Psoas muscle (tissue), 8 donors: ENCODE results near the gene DIP2C. TPM values are rescaled to one million over a fixed set of nuclear protein-coding genes. Genes with fewer than 3 reads are reported as not detected.

ENCODE experiments used
- ATAC-seq, 4 donors: fragments of 200-7000 bp; cut with Tn5 transposase; one replicate each; pipeline ENCODE4 v1.9.1; 2020; ENCODE audit warnings: moderate library complexity in 3 of 4, mild to moderate bottlenecking in 2 of 4
- DNase-seq, 2 donors: peaks; one replicate each; pipeline ENCODE4 v3.0.0-alpha.2; 2020
- H3K27ac ChIP-seq: fragments of 200-600 bp; one replicate; pipeline ENCODE4 v1.8.0; 2022
- H3K27me3 ChIP-seq, 3 donors: fragments of 200-600 bp in 1 of 3; one replicate each; pipeline versions ENCODE4 v1.6.1 to v1.8.0; 2013 to 2022; ENCODE audit warnings: low read length in 2 of 3, mild to moderate bottlenecking in 2 of 3, moderate library complexity in 1 of 3; ENCODE audit not compliant: insufficient read depth in 3 of 3
- H3K36me3 ChIP-seq, 2 donors: fragments of 200-600 bp in 1 of 2; one replicate each; pipeline versions ENCODE4 v1.6.1 to v1.8.0; 2013 to 2022; ENCODE audit warnings: low read depth in 1 of 2, mild to moderate bottlenecking in 1 of 2, moderate library complexity in 1 of 2; ENCODE audit not compliant: insufficient read depth in 1 of 2
- H3K4me1 ChIP-seq: fragments of 200-600 bp; one replicate; pipeline ENCODE4 v1.8.0; 2022
- H3K4me3 ChIP-seq: fragments of 200-600 bp; one replicate; pipeline ENCODE4 v1.8.0; 2022; ENCODE audit warnings: mild to moderate bottlenecking
- H3K9me3 ChIP-seq: fragments of 200-600 bp; one replicate; pipeline ENCODE4 v1.8.0; 2022
- WGBS, 3 donors: extraction: QIAGEN DNeasy Blood & Tissue Kit; methylation state at CpG; one replicate each; pipeline versions ENCODE4 v1.1.6 to v1.1.7; 2013; 5-methylcytosine and 5-hydroxymethylcytosine counted together
- intact Hi-C, 2 donors: fragments of 100-400 bp; cut with DNase I; formaldehyde crosslinking; loops; one replicate each; pipeline versions ENCODE4 v1.11.0 to v1.14.2; 2022
- polyA plus RNA-seq, 3 donors: library from polyadenylated mRNA; stranded (reverse); fragments of 200-250 nt; gene quantifications; one replicate each; pipeline ENCODE4 v1.2.3, GENCODE V29; 2013
- total RNA-seq, 4 donors: library from RNA; stranded (reverse); fragmentation: NEBNext Ultra II Directional in 2 of 4; extraction: Animal tissue kit (Norgen Biotek cat#: 25700) in 2 of 4; gene quantifications; one replicate each; pipeline versions ENCODE4 v1.2.1 to v1.2.4, GENCODE V29; 2021 to 2023
- TF ChIP-seq, protein P1 (sequence below): fragments of 200-600 bp; IDR thresholded peaks from one replicate; pipeline ENCODE4 v1.8.0; 2022; ENCODE audit warnings: antibody characterized with exemption
- donor health status: healthy with polysubstance abuse.
- donor health status: DM: no; HTN: no; CAD: no; lungs with moderate emphysema.
- donor health status: Bipolar disorder and iron deficiency.
- donor health status: healthy.
- donor health status: DM: yes; HTN: yes; CAD: no.
- donor health status: DM: no; HTN: no; CAD: no.
- donor health status: DM: no; HTN: no; CAD: no.
- donor health status: DM: yes; HTN: yes; CAD: no.

DIP2C gene
- total and polyA plus RNA-seq, 7 donors, result 7.7 to 32.0 (median 25.0) TPM

DNA sequence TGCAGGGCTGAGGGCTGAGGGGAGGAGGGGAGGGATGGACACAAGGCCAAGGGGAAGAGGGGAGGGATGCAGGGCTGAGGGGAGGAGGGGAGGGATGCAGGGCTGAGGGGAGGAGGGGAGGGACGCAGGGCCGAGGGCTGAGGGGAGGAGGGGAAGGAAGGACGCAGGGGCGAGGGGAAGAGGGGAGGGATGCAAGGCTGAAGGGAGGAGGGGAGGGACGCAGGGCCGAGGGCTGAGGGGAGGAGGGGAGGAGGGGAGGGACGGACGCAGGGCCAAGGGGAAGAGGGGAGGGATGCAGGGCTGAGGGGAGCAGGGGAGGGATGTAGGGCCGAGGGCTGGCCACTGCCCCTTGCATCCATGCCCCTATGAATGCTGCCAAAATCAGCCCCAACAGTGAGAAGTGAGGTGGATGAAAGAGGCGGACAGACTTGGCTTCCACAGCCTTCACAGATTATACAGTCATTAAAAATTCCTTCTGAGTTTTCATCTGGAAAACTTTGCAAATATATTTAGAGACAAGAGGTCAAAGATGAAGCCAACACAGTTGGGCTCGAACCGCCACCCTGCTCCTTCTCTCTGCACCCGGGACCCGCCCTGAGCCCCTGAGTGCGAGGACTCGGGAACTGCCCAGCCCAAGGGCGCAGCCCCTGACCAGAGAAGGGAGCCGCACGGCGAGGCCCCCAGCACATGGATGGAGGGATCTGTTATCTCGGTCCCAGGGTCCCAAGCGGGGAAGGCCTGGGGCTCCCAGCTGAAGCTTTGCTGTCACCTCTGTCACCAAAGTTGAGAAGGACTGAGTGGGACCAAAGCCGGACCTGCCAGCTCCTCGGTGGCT, 65.8 kb downstream of the DIP2C start:
- DNase-seq (no peak), ATAC-seq (no peak)
- no peaks in the 10 kb centered on the region for H3K36me3 ChIP-seq
- no peak overlapping the region for H3K4me3 ChIP-seq
- H3K9me3 ChIP-seq, result no peaks in the 10 kb centered on the region
- H3K4me1 ChIP-seq, result peaks cover 51% of the 10 kb centered on the region
- H3K27me3 ChIP-seq, result no peaks in the 10 kb centered on the region
- H3K27ac ChIP-seq, result peak overlapping the region; percentile 94
- intact Hi-C loops, result loop anchor here in 1 of 2 donors (5.0 kb wide), 1 partner anchor 59 kb away; no protein-coding TSS in a partner anchor
- WGBS, 3 donors, result 70 to 86% (median 73%) methylated on average over 18 to 24 of the region's 24 CpGs
- TF ChIP-seq, protein P1, sequence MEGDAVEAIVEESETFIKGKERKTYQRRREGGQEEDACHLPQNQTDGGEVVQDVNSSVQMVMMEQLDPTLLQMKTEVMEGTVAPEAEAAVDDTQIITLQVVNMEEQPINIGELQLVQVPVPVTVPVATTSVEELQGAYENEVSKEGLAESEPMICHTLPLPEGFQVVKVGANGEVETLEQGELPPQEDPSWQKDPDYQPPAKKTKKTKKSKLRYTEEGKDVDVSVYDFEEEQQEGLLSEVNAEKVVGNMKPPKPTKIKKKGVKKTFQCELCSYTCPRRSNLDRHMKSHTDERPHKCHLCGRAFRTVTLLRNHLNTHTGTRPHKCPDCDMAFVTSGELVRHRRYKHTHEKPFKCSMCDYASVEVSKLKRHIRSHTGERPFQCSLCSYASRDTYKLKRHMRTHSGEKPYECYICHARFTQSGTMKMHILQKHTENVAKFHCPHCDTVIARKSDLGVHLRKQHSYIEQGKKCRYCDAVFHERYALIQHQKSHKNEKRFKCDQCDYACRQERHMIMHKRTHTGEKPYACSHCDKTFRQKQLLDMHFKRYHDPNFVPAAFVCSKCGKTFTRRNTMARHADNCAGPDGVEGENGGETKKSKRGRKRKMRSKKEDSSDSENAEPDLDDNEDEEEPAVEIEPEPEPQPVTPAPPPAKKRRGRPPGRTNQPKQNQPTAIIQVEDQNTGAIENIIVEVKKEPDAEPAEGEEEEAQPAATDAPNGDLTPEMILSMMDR, result no peak

DNA sequence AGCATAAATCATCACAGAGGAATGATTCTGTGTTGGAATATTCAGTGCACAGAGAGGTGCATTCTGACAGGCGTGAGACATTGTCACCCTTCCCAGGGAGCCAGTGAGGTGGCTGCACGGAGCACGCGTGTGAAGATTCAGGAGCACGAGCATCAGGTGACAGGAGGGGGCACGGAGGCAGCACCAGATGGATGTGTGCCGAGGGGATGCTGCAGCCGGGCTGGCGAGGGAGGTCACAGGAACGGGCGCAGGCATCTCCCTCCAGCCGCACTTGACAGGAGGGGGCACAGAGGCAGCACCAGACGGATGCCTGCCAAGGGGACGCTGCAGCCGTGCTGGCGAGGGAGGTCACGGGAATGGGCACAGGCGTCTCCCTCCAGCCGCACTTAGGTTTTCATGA, 66.5 kb downstream of the DIP2C start:
- no peaks in the 10 kb centered on the region for H3K36me3 ChIP-seq
- no peak overlapping the region for H3K4me3 ChIP-seq
- TF ChIP-seq, protein P1, result no peak
- 68 to 83% (median 71%) methylated on average over 19 of the region's 19 CpGs for WGBS, 3 donors
- no peaks in the 10 kb centered on the region for H3K27me3 ChIP-seq
- peaks cover 56% of the 10 kb centered on the region for H3K4me1 ChIP-seq
- no peak for ATAC-seq
- DNase-seq, result no peak
- no peaks in the 10 kb centered on the region for H3K9me3 ChIP-seq
- intact Hi-C loops, result loop anchor here in 1 of 2 donors (5.0 kb wide), 1 partner anchor 59 kb away; no protein-coding TSS in a partner anchor
- peak overlapping the region; percentile 44 for H3K27ac ChIP-seq

DNA sequence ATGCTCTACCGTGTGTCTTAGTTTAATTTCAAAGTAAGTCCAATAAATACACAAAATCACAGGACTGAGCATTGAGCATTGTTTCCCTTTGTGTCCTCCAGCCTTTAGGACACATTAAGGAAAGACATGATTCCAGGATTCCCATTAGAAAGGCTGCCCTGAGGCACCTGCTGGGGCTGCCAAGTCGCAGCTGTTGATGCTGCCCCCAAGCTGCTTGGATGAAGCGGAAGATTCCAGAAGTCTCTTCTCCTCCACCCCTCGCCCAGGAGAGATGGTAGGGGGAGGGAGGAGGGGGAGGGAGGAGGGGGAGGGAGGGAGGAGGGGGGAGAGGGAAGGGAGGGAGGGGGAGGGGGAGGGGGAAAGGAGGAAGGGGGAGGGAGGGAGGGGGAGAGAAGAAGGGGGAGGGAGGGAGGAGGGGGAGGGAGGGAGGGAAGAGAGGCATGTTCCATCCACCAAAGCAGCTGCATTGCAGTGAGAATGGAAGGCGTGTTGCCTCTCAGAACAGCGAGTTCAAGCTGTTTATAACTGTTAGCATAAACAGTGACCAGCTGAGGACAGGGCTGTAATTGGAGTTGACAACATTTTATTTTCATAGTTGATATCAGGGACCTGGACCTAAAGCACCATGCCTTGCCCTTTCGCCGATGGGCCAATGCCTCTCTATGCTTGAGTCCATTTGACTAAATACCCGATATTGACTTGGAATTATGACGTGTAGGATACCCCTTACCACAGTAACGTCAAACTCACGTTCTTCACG, 67.3 kb downstream of the DIP2C start:
- ATAC-seq (no peak), DNase-seq (no peak)
- no peaks in the 10 kb centered on the region for H3K27me3 ChIP-seq
- H3K27ac ChIP-seq, result peak overlapping the region; percentile 44
- H3K4me3 ChIP-seq, result no peak overlapping the region
- 44 to 63% (median 45%) methylated on average over 12 to 13 of the region's 13 CpGs for WGBS, 3 donors
- no peaks in the 10 kb centered on the region for H3K36me3 ChIP-seq
- TF ChIP-seq, protein P1, result no peak
- H3K9me3 ChIP-seq, result no peaks in the 10 kb centered on the region
- intact Hi-C loops, result loop anchor here in 1 of 2 donors (5.0 kb wide), 1 partner anchor 60 kb away; no protein-coding TSS in a partner anchor
- H3K4me1 ChIP-seq, result peaks cover 64% of the 10 kb centered on the region

DNA sequence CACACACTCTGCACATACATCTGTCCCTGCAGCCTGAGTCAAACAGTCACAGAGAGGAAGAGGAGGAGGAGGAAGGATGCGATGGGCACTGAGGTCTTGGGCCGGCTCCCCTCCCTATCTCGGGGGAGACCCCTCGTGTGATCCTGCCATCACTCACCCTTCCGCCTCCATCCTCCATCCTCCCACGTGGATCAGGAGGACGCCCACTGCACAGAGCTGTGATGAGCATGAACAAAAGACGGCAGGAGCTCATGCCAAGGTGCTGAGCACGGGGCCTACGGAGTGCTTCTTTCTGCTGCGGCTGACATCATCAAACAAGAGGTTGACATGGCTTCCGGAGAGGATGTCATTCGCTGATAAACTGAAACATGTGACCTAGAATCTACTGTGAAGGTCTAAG, 68.0 kb downstream of the DIP2C start:
- H3K36me3 ChIP-seq, result no peaks in the 10 kb centered on the region
- H3K27ac ChIP-seq, result peak overlapping the region; percentile 16
- DNase-seq (no peak), ATAC-seq (no peak)
- H3K4me3 ChIP-seq, result no peak overlapping the region
- 74 to 84% (median 78%) methylated on average over 13 of the region's 13 CpGs for WGBS, 3 donors
- TF ChIP-seq, protein P1, result no peak
- H3K4me1 ChIP-seq, result peaks cover 71% of the 10 kb centered on the region
- H3K27me3 ChIP-seq, result no peaks in the 10 kb centered on the region
- intact Hi-C loops, result loop anchor here in 1 of 2 donors (5.0 kb wide), 1 partner anchor 61 kb away; no protein-coding TSS in a partner anchor
- H3K9me3 ChIP-seq, result no peaks in the 10 kb centered on the region
